Karpas-422 (cell line): ENCODE measurements around the gene PCGF5. TPM values are rescaled to one million over a fixed set of nuclear protein-coding genes. Genes with fewer than 3 reads are reported as not detected.

Experiments
- DNase-seq: peaks from one replicate; pipeline ENCODE4 v3.0.0-alpha.2; 2015
- H2AFZ ChIP-seq: fragments of 200-600 bp; sonication (generic); 2 replicates; pipeline ENCODE4 v1.6.1; 2014; ENCODE audit warnings: antibody characterized with exemption, low read length, mixed read lengths
- H3K27ac ChIP-seq: fragments of 200-600 bp; sonication (generic); 2 replicates; pipeline ENCODE4 v1.5.1; 2014; ENCODE audit warnings: mild to moderate bottlenecking, low read length, moderate library complexity
- H3K27me3 ChIP-seq: fragments of 200-600 bp; sonication (generic); 2 replicates; pipeline ENCODE4 v1.6.1; 2014; ENCODE audit warnings: low read length, mixed read lengths
- H3K36me3 ChIP-seq: fragments of 200-600 bp; sonication (generic); 2 replicates; pipeline ENCODE4 v1.6.1; 2014; ENCODE audit warnings: low read length, mixed read lengths; ENCODE audit not compliant: insufficient read depth
- H3K4me1 ChIP-seq: fragments of 200-600 bp; sonication (generic); 2 replicates; pipeline ENCODE4 v1.6.1; 2014; ENCODE audit warnings: mild to moderate bottlenecking, low read length, mixed read lengths
- H3K4me2 ChIP-seq: fragments of 200-600 bp; sonication (generic); 2 replicates; pipeline ENCODE4 v1.6.1; 2014; ENCODE audit warnings: low read length, low read depth, mild to moderate bottlenecking; ENCODE audit not compliant: poor library complexity, severe bottlenecking
- H3K4me3 ChIP-seq: fragments of 200-600 bp; sonication (generic); 2 replicates; pipeline ENCODE4 v1.5.1; 2014; ENCODE audit warnings: mild to moderate bottlenecking, antibody characterized with exemption, low read length, mixed read lengths
- H3K79me2 ChIP-seq: fragments of 200-600 bp; sonication (generic); 2 replicates; pipeline ENCODE4 v1.6.1; 2014; ENCODE audit warnings: mild to moderate bottlenecking, low read length, mixed read lengths
- H3K9ac ChIP-seq: fragments of 200-600 bp; sonication (generic); 2 replicates; pipeline ENCODE4 v1.6.0; 2014; ENCODE audit warnings: low read length
- H3K9me2 ChIP-seq: fragments of 200-600 bp; sonication (generic), shearing (Covaris generic); replicated peaks from 2 replicates; pipeline ENCODE4 v1.6.0; 2014; ENCODE audit warnings: mild to moderate bottlenecking, low read length, moderate library complexity; ENCODE audit not compliant: insufficient read depth
- H3K9me3 ChIP-seq: fragments of 300-700, 200-600 bp; sonication (generic); 2 replicates; pipeline ENCODE4 v1.6.1; 2014; ENCODE audit warnings: low read length, mixed read lengths
- H4K20me1 ChIP-seq: fragments of 200-600 bp; sonication (generic); 2 replicates; pipeline ENCODE4 v1.6.1; 2014; ENCODE audit warnings: mild to moderate bottlenecking, antibody characterized with exemption, low read length, low read depth; ENCODE audit not compliant: insufficient read depth
- total RNA-seq: library from RNA; depleted of rRNA; stranded (reverse); fragments of >200 nt; shearing (Covaris generic); gene quantifications from 2 replicates; pipeline ENCODE4 v1.2.3, GENCODE V29; 2014; ENCODE audit warnings: low replicate concordance

PCGF5 gene
- total RNA-seq, 1 experiment from 2014 or later: 4.0 TPM

GRCh38 chr10:91190876-91191583 is 29.4 kb upstream of the PCGF5 start:
- no peaks in the 10 kb centered on the region for H3K4me1 ChIP-seq
- DNase-seq: no peak
- no peak overlapping the region for H3K4me3 ChIP-seq
- H2AFZ ChIP-seq: no peak overlapping the region
- H3K36me3 ChIP-seq: no peaks in the 10 kb centered on the region
- no peaks in the 10 kb centered on the region for H3K9me2 ChIP-seq
- no peaks in the 10 kb centered on the region for H3K27me3 ChIP-seq
- no peak overlapping the region for H3K27ac ChIP-seq
- H4K20me1 ChIP-seq: no peaks in the 10 kb centered on the region
- no peak overlapping the region for H3K4me2 ChIP-seq
- no peaks in the 10 kb centered on the region for H3K79me2 ChIP-seq
- H3K9ac ChIP-seq: no peak overlapping the region
- H3K9me3 ChIP-seq: no peaks in the 10 kb centered on the region

- Histone ChIP-seq H3K27ac (no peak overlapping the region), H3K9ac (no peak overlapping the region), H3K9me3 (no peaks in the 10 kb centered on the region), H3K4me1 (no peaks in the 10 kb centered on the region), H3K9me2 (no peaks in the 10 kb centered on the region), H4K20me1 (no peaks in the 10 kb centered on the region), H3K27me3 (no peaks in the 10 kb centered on the region), H3K36me3 (no peaks in the 10 kb centered on the region), H3K4me3 (no peak overlapping the region), H3K79me2 (no peaks in the 10 kb centered on the region), H3K4me2 (no peak overlapping the region), H2AFZ (no peak overlapping the region)
- no peak for DNase-seq
Observed at GRCh38 chr10:91191584-91191919, 28.9 kb upstream of the PCGF5 start.

- Histone ChIP-seq H3K4me1 (no peaks in the 10 kb centered on the region), H2AFZ (no peak overlapping the region), H3K9me3 (no peaks in the 10 kb centered on the region), H3K36me3 (no peaks in the 10 kb centered on the region), H3K79me2 (no peaks in the 10 kb centered on the region), H3K27me3 (no peaks in the 10 kb centered on the region), H3K9me2 (no peaks in the 10 kb centered on the region), H3K9ac (no peak overlapping the region), H3K27ac (no peak overlapping the region), H3K4me3 (no peak overlapping the region), H4K20me1 (no peaks in the 10 kb centered on the region), H3K4me2 (no peak overlapping the region)
- DNase-seq: no peak
Observed at GRCh38 chr10:91194497-91195179, 25.8 kb upstream of the PCGF5 start.

- H3K4me3 ChIP-seq: no peak overlapping the region
- H3K79me2 ChIP-seq: no peaks in the 10 kb centered on the region
- H3K4me1 ChIP-seq: no peaks in the 10 kb centered on the region
Observed at GRCh38 chr10:91196268-91197048, 24.0 kb upstream of the PCGF5 start.

GRCh38 chr10:91197127-91197526 is 23.3 kb upstream of the PCGF5 start:
- H3K79me2 ChIP-seq: no peaks in the 10 kb centered on the region
- DNase-seq: no peak
- H3K9me3 ChIP-seq: no peaks in the 10 kb centered on the region
- no peaks in the 10 kb centered on the region for H4K20me1 ChIP-seq
- no peaks in the 10 kb centered on the region for H3K36me3 ChIP-seq
- H3K4me3 ChIP-seq: no peak overlapping the region
- no peaks in the 10 kb centered on the region for H3K27me3 ChIP-seq
- H2AFZ ChIP-seq: no peak overlapping the region
- H3K4me1 ChIP-seq: no peaks in the 10 kb centered on the region
- H3K4me2 ChIP-seq: no peak overlapping the region
- H3K9me2 ChIP-seq: no peaks in the 10 kb centered on the region
- H3K9ac ChIP-seq: no peak overlapping the region
- H3K27ac ChIP-seq: no peak overlapping the region

More at GRCh38 chr10:91196268-91197048, 24.0 kb upstream of the PCGF5 start:
- no peak overlapping the region for H3K27ac ChIP-seq
- no peaks in the 10 kb centered on the region for H3K27me3 ChIP-seq
- H3K9me2 ChIP-seq: no peaks in the 10 kb centered on the region
- no peak overlapping the region for H2AFZ ChIP-seq
- H3K9me3 ChIP-seq: no peaks in the 10 kb centered on the region
- no peaks in the 10 kb centered on the region for H3K36me3 ChIP-seq
- DNase-seq: no peak
- no peaks in the 10 kb centered on the region for H4K20me1 ChIP-seq
- no peak overlapping the region for H3K9ac ChIP-seq
- no peak overlapping the region for H3K4me2 ChIP-seq

GRCh38 chr10:91198781-91199180 is 21.7 kb upstream of the PCGF5 start:
- Histone ChIP-seq H3K4me3 (no peak overlapping the region), H3K79me2 (no peaks in the 10 kb centered on the region), H3K9me2 (no peaks in the 10 kb centered on the region), H4K20me1 (no peaks in the 10 kb centered on the region), H3K27ac (no peak overlapping the region), H2AFZ (no peak overlapping the region), H3K4me1 (no peaks in the 10 kb centered on the region), H3K9me3 (no peaks in the 10 kb centered on the region), H3K9ac (no peak overlapping the region), H3K36me3 (no peaks in the 10 kb centered on the region), H3K27me3 (no peaks in the 10 kb centered on the region), H3K4me2 (no peak overlapping the region)
- no peak for DNase-seq

- Histone ChIP-seq H4K20me1 (no peaks in the 10 kb centered on the region), H3K9me2 (no peaks in the 10 kb centered on the region), H3K4me3 (no peak overlapping the region), H3K36me3 (no peaks in the 10 kb centered on the region), H3K79me2 (no peaks in the 10 kb centered on the region), H3K9ac (no peak overlapping the region), H2AFZ (no peak overlapping the region), H3K27ac (no peak overlapping the region), H3K9me3 (no peaks in the 10 kb centered on the region), H3K27me3 (no peaks in the 10 kb centered on the region), H3K4me2 (no peak overlapping the region), H3K4me1 (no peaks in the 10 kb centered on the region)
- DNase-seq: no peak
Observed at GRCh38 chr10:91200314-91201212, 19.9 kb upstream of the PCGF5 start.
